GM21529 (cell line): ENCODE results near the gene MYF5.
"Not testable (repeated sequence)": the region's sequence is repeated elsewhere in the genome, so short reads cannot be mapped to it uniquely, and the experiment has no call there.

ENCODE experiments used
- ATAC-seq: cut with Tn5 transposase; IDR thresholded peaks from one replicate; pipeline ENCODE4 v1.9.1; 2021; ENCODE audit not compliant: unreplicated experiment

Gene MYF5

GRCh38 chr12:80716696-80717469 is at the start of gene MYF5:
Gene MYF5 (plus strand): TSS chr12:80716912. CDS start chr12:80717064, 152 bp downstream.
- no peak for ATAC-seq

GRCh38 chr12:80670214-80670613 is 46.5 kb upstream of the MYF5 start:
- ATAC-seq, result no peak

GRCh38 chr12:80676042-80676636 is 40.6 kb upstream of the MYF5 start:
- not testable (repeated sequence) for ATAC-seq

- ATAC-seq, result no peak
Observed at GRCh38 chr12:80676856-80677255, 39.9 kb upstream of the MYF5 start.

- ATAC-seq, result no peak
Observed at GRCh38 chr12:80677994-80678393, 38.7 kb upstream of the MYF5 start.

GRCh38 chr12:80679346-80680131 is 37.2 kb upstream of the MYF5 start:
- no peak for ATAC-seq

GRCh38 chr12:80681287-80681686 is 35.4 kb upstream of the MYF5 start:
- peak; percentile 88 for ATAC-seq

- ATAC-seq, result no peak
Observed at GRCh38 chr12:80681786-80682185, 34.9 kb upstream of the MYF5 start.

GRCh38 chr12:80684077-80684495 is 32.6 kb upstream of the MYF5 start:
- ATAC-seq, result no peak

GRCh38 chr12:80690090-80690489 is 26.6 kb upstream of the MYF5 start:
- no peak for ATAC-seq

GRCh38 chr12:80690513-80690912 is 26.2 kb upstream of the MYF5 start:
- no peak for ATAC-seq

GRCh38 chr12:80692114-80692513 is 24.6 kb upstream of the MYF5 start:
- ATAC-seq, result peak; percentile 69

- no peak for ATAC-seq
Observed at GRCh38 chr12:80697270-80697887, 19.3 kb upstream of the MYF5 start.

GRCh38 chr12:80698256-80698655 is 18.5 kb upstream of the MYF5 start:
- no peak for ATAC-seq

GRCh38 chr12:80698847-80699542 is 17.7 kb upstream of the MYF5 start:
- ATAC-seq, result no peak

- no peak for ATAC-seq
Observed at GRCh38 chr12:80700327-80700726, 16.4 kb upstream of the MYF5 start.

GRCh38 chr12:80701388-80701787 is 15.3 kb upstream of the MYF5 start:
- no peak for ATAC-seq

GRCh38 chr12:80702889-80703805 is 13.6 kb upstream of the MYF5 start:
- peak; percentile 87 for ATAC-seq

- no peak for ATAC-seq
Observed at GRCh38 chr12:80704420-80704819, 12.3 kb upstream of the MYF5 start.
